OCI-M2 (cell line): ENCODE data around the gene SSR1.
"Not testable (repeated sequence)": the region's sequence is repeated elsewhere in the genome, so short reads cannot be mapped to it uniquely, and the experiment has no call there.

ENCODE experiments used
- DNase-seq: peaks from one replicate; lab custom pipeline; 2025; ENCODE audit not compliant: unreplicated experiment; lab: John Stamatoyannopoulos, UW

Gene SSR1

GRCh38 chr6:7319406-7319805 lies 6.4 kb upstream of the SSR1 start:
- DNase-seq = not testable (repeated sequence)

GRCh38 chr6:7317538-7317937 lies 4.5 kb upstream of the SSR1 start:
- no peak for DNase-seq

GRCh38 chr6:7316658-7317533 lies 3.9 kb upstream of the SSR1 start:
- no peak for DNase-seq

GRCh38 chr6:7315948-7316365 lies 3.0 kb upstream of the SSR1 start:
- DNase-seq = no peak

- DNase-seq = not testable (repeated sequence)
These were observed 2.3 kb upstream of the SSR1 start for GRCh38 chr6:7315087-7315947.

GRCh38 chr6:7314414-7314813 lies 1.4 kb upstream of the SSR1 start:
- no peak for DNase-seq

GRCh38 chr6:7313505-7314165 lies 636 bp upstream of the SSR1 start:
- no peak for DNase-seq

- no peak for DNase-seq
These were observed 933 bp downstream of the SSR1 start for GRCh38 chr6:7311917-7312615.

GRCh38 chr6:7311176-7311575 lies 1.8 kb downstream of the SSR1 start:
- no peak for DNase-seq

DNA sequence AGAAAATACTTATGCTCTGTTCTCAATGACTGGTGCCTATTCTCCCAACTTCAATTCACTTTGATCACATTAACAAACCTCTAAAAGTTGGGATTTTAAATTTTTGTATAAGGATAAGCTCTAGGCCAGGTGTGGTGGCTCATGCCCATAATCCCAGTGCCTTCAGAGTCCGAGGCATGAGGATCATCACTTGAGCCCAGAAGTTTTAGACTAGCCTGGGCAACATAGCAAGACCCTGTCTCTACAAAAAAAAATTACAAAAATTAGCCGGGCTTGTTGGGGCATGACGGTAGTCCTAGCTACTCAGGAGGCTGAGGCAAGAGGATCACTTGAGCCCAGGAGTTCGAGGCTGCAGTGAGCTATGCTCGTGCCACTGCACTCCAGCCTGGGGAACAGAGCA lies 3.9 kb downstream of the SSR1 start:
- DNase-seq = no peak

DNA sequence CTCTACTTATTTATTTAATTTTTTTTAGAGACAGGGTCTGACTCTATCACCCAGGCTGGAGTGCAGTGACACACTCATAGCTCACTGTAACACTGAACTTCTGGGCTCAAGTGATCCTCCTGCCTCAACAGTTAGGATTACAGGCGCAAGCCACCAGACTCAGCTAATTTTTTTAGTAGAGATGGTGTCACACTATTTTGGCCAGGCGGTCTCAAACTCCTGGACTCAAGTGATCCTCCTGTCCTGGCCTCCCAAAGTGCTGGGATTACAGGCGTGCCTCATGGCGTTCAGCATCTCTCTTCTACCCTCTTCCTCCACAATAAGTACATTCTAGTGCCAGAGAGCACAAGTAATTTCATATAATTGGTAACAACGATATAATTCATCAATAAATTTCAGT lies 5.5 kb downstream of the SSR1 start:
- DNase-seq = no peak

DNA sequence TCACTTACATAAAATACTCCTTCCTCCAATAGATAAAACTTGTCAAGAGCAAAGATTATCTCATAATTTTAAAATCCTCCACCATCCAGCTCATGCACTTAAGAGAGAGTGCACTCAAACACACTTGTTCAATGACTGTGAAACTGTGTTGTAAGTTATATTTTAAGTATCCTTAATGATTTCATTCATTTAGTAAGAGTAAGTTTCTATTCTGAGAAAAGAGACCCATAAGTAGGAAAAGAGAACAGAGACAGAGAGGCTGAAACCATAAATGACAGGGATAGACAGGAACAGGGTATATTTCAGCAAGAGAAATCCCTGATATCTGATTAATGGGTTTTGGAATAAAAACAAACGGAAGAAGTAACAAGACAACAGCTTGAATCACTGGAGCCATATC lies 8.2 kb downstream of the SSR1 start:
- DNase-seq = no peak

DNA sequence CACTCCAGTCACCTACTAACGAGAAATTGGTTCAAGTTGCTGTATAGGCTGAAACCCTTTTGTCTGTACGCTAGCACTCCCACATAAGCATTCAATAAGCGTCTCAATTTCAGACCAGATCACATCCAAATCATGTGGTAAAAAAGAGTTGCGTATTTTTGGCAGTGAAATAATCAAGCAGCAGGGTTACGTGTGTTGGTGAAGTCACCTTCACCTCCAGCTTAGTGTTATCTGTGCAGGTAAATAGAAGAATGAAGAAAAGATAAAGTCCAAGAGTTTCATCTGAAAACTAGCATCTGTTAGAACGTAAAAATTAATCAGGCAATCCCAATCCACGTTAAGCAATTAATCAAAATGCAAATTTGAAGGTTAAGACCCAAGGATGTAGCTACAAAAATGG lies 11.3 kb downstream of the SSR1 start:
- DNase-seq = no peak

GRCh38 chr6:7300926-7301325 lies 12.1 kb downstream of the SSR1 start:
- no peak for DNase-seq

- DNase-seq = no peak
These were observed 14.9 kb downstream of the SSR1 start for GRCh38 chr6:7298113-7298512.

- no peak for DNase-seq
These were observed 16.4 kb downstream of the SSR1 start for GRCh38 chr6:7296602-7297001.

DNA sequence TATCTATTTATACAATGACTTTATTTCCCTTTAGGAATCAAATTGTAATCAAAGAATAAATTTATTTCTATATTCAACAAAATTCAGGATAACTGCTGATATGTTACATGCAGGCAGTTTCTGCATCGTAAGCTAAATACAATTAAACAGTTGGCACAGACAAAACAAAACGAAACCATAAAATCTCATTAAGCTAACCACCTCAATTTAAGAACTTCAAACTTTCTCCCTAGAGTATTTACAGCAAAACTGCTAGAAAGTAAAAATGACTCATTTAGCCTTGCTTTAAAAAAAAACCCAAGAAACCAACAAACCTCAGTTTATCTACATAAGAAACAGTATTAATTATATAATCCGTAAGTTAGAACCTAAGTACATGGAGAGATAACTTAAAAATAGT lies 17.1 kb downstream of the SSR1 start:
- DNase-seq = no peak

DNA sequence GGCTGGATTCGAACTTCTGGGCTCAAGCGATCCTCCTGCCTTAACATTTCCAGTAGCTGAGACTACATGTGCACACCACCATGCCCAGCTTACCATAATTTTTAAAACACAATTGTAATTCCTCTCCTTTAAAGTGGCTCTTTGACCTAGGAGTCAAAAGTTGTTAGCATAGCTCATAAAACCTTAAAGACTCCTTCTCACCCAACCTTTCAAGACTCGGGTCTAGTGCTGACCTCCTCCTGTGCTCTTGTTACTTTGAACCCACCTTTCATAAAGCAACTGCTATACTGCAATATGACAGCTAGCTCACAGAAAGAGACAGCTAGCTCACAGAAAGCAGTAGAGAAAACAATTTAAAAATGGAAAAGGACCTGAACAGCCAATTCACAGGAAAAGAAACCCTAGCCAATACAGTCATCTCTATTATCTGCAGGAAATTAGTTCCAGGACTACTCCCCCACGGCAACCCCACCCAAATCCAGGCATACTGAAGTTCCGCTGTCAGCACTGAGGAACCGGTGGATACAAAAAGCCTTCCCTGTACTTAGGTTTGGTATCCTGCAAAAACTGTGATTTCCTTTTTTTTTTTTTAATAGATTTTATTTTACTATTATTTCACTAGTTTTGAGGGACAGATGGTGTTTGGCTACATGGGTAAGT lies 20.3 kb downstream of the SSR1 start:
- no peak for DNase-seq

GRCh38 chr6:7290079-7290478 lies 22.9 kb downstream of the SSR1 start:
- DNase-seq = no peak

DNA sequence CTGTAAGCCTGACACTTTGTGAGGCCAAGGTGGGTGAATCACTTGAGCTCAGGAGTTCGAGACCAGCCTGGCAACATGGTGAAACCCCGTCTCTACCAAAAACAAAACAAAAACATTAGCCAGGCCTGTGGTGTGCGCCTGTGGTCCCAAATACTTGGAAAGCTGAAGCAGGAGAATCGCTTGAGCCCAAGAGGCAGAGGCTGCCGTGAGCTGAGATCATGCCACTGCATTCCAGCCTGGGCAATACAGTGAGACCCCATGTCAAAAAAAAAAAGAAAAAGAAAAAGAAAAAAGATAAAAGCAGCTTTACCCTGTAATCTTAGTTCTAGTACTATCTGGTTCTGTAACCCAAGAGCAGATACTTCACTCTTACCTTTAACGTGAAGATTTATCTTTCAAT lies 27.6 kb downstream of the SSR1 start:
- no peak for DNase-seq
